Gastrocnemius medialis (tissue), 4 donors: ENCODE measurements around the gene XPNPEP1. TPM values are rescaled to one million over a fixed set of nuclear protein-coding genes. Genes with fewer than 3 reads are reported as not detected.
A peak's percentile ranks its signal among the peaks of the same experiment; 100 is the strongest.

Experiments used
- ATAC-seq, 2 donors: fragments of 150-250 bp; one replicate each; pipeline ENCODE4 v1.9.1; 2016
- DNase-seq, 2 donors: peaks; one replicate each; pipeline ENCODE4 v3.0.0-alpha.2; 2019
- H3K27ac ChIP-seq, 4 donors: fragments of 200-600 bp; sonication (generic); 1 replicate in 1 of 4; 2 replicates in 3 of 4; pipeline ENCODE4 v1.5.1; 2016 to 2018; ENCODE audit warnings: mild to moderate bottlenecking in 2 of 4, moderate library complexity in 1 of 4
- H3K27me3 ChIP-seq, 3 donors: fragments of 200-600 bp; sonication (generic) in 2 of 3; 1 replicate in 1 of 3; 2 replicates in 2 of 3; pipeline versions ENCODE4 v1.5.1 to v1.6.0; 2016 to 2019; ENCODE audit warnings: mild to moderate bottlenecking in 1 of 3, moderate library complexity in 1 of 3
- H3K36me3 ChIP-seq, 2 donors: fragments of 200-600 bp; sonication (generic) in 1 of 2; one replicate each; pipeline ENCODE4 v1.5.1; 2017 to 2018
- H3K4me1 ChIP-seq, 2 donors: fragments of 200-600 bp; sonication (generic) in 1 of 2; one replicate each; pipeline ENCODE4 v1.5.1; 2016 to 2017; ENCODE audit warnings: mild to moderate bottlenecking in 2 of 2
- H3K4me3 ChIP-seq, 4 donors: fragments of 200-600 bp; sonication (generic) in 3 of 4; 1 replicate in 1 of 4; 2 replicates in 3 of 4; pipeline ENCODE4 v1.5.1; 2016 to 2019; ENCODE audit warnings: mild to moderate bottlenecking in 2 of 4
- H3K9me3 ChIP-seq, 3 donors: fragments of 200-600 bp; sonication (generic) in 2 of 3; 1 replicate in 1 of 3; 2 replicates in 2 of 3; pipeline ENCODE4 v1.5.1; 2016 to 2019
- POLR2A ChIP-seq, 2 donors: fragments of 450-650 bp; IDR thresholded peaks; one replicate each; pipeline ENCODE4 v1.6.1; 2017; ENCODE audit warnings: antibody characterized with exemption in 2 of 2, mild to moderate bottlenecking in 2 of 2, moderate library complexity in 2 of 2
- in situ Hi-C, 4 donors: fragments of 200-750 bp; cut with MboI; loops; one replicate each; pipeline versions ENCODE4 v1.15.0 to v1.8.0; 2017; ENCODE audit warnings: low sequenced_read_pairs in 4 of 4
- intact Hi-C: fragments of 100-400 bp; cut with DNase I; formaldehyde crosslinking; loops from one replicate; pipeline ENCODE4 v1.15.1; 2023; ENCODE audit warnings: low total_unique reads
- total RNA-seq, 4 donors: library from RNA; depleted of rRNA; stranded (reverse); fragments of >200 nt; gene quantifications; one replicate each; pipeline versions ENCODE4 v1.1.0 to v1.2.3, GENCODE V29; 2016
- TF ChIP-seq, protein P1 (sequence below), 5 experiments: fragments of 450-650 bp in 3 of 5; fragments of 200-600 bp in 2 of 5; sonication (generic) in 2 of 5; IDR thresholded peaks in 4 of 5; conservative IDR thresholded peaks in 1 of 5; 1 replicate in 4 of 5; 2 replicates in 1 of 5; pipeline ENCODE4 v1.5.1; 2016 to 2019; ENCODE audit warnings: antibody characterized with exemption in 5 of 5, mild to moderate bottlenecking in 3 of 5, moderate library complexity in 3 of 5

XPNPEP1 gene
- total RNA-seq, 4 donors from 2014 or later = 39.9 to 72.3 (median 64.0) TPM

- Histone ChIP-seq H3K27ac (peak overlapping the region; percentile 65 to 73 (median 66)), H3K4me1 (peaks cover 42 to 64% of the 10 kb centered on the region in 2 donors), H3K27me3 (no peaks in the 10 kb centered on the region), H3K4me3 (peak overlapping the region in 2 of 4 donors; percentile 1 to 2), H3K9me3 (no peaks in the 10 kb centered on the region), H3K36me3 (peaks cover 0 to 7% of the 10 kb centered on the region in 2 donors)
- in situ Hi-C loops (no loop called here), intact Hi-C loops (no loop called here)
- DNase-seq (peak; percentile 20 to 41), ATAC-seq (peak; percentile 25 to 27)
- no peak for TF ChIP-seq POLR2A (IDR thresholded peaks at IDR 0.05)
- TF ChIP-seq, protein P1, sequence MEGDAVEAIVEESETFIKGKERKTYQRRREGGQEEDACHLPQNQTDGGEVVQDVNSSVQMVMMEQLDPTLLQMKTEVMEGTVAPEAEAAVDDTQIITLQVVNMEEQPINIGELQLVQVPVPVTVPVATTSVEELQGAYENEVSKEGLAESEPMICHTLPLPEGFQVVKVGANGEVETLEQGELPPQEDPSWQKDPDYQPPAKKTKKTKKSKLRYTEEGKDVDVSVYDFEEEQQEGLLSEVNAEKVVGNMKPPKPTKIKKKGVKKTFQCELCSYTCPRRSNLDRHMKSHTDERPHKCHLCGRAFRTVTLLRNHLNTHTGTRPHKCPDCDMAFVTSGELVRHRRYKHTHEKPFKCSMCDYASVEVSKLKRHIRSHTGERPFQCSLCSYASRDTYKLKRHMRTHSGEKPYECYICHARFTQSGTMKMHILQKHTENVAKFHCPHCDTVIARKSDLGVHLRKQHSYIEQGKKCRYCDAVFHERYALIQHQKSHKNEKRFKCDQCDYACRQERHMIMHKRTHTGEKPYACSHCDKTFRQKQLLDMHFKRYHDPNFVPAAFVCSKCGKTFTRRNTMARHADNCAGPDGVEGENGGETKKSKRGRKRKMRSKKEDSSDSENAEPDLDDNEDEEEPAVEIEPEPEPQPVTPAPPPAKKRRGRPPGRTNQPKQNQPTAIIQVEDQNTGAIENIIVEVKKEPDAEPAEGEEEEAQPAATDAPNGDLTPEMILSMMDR (IDR thresholded peaks at IDR 0.05 in 4 of 5, conservative IDR thresholded peaks at IDR 0.05 in 1 of 5) = no peak
These were observed 20.0 kb downstream of the XPNPEP1 start for GRCh38 chr10:109902992-109903947.

GRCh38 chr10:109899356-109900331 lies 23.7 kb downstream of the XPNPEP1 start:
- peak; percentile 50 to 53 for ATAC-seq
- peak; percentile 38 to 58 for DNase-seq
- Histone ChIP-seq H3K4me3 (no peak overlapping the region), H3K27ac (peak overlapping the region; percentile 66 to 71 (median 68)), H3K4me1 (peaks cover 52 to 83% of the 10 kb centered on the region in 2 donors), H3K9me3 (no peaks in the 10 kb centered on the region), H3K27me3 (no peaks in the 10 kb centered on the region), H3K36me3 (no peaks in the 10 kb centered on the region)
- intact Hi-C loops = loop anchor here (10.0 kb wide), 1 partner anchor 375 kb away; no protein-coding TSS in a partner anchor
- in situ Hi-C loops = loop anchor here (25.0 kb wide), 5 partner anchors 113 to 663 kb away; partner anchors contain the start of genes ADD3 (in 1 of the 4) and SMC3 (in 1 of the 4)
- no peak for TF ChIP-seq POLR2A (IDR thresholded peaks at IDR 0.05)
- TF ChIP-seq, protein P1 (IDR thresholded peaks at IDR 0.05 in 4 of 5, conservative IDR thresholded peaks at IDR 0.05 in 1 of 5) = no peak

DNA sequence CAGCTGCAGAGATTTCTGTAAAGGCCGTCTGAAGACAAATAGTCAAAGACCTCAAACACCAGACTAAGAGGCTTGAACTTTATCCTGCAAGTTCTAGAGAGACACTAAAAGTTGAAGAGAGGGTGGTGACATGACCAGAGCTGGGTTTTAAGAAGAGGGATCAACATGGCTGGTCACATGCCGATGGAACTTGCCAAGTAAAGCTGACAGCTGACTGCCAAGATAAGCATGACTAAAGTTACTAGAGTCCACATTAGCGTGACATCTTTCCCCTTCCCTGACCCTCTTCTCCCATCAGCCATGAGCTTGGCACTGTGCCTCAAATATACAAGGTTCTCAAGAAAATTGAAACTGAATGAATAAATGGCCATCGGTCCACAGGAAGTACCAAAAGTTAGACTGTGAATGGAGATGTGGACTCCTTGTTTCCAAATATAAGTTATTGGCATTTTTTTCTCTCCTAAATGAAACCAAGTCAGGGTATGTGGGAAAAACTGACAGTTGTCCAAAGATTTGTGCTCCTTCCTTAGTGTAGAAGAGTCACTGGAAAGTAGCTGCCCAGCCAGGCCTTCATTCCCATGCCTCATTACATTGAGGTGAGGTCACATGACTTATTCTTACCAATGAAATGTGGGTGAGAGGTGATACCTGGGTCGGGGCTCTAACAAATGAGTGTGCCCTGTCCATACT lies 24.5 kb downstream of the XPNPEP1 start:
- H3K9me3 ChIP-seq = no peaks in the 10 kb centered on the region
- peak; percentile 43 to 70 for DNase-seq
- peak; percentile 49 to 53 for ATAC-seq
- TF ChIP-seq, protein P1 (IDR thresholded peaks at IDR 0.05 in 4 of 5, conservative IDR thresholded peaks at IDR 0.05 in 1 of 5) = no peak
- TF ChIP-seq POLR2A (IDR thresholded peaks at IDR 0.05) = no peak
- in situ Hi-C loops = loop anchor here (25.0 kb wide), 5 partner anchors 113 to 663 kb away; partner anchors contain the start of genes ADD3 (in 1 of the 4) and SMC3 (in 1 of the 4)
- peaks cover 52 to 81% of the 10 kb centered on the region in 2 donors for H3K4me1 ChIP-seq
- H3K27me3 ChIP-seq = no peaks in the 10 kb centered on the region
- H3K27ac ChIP-seq = peak overlapping the region; percentile 60 to 71 (median 68)
- intact Hi-C loops = loop anchor here (10.0 kb wide), 1 partner anchor 376 kb away; no protein-coding TSS in a partner anchor
- no peak overlapping the region for H3K4me3 ChIP-seq
- H3K36me3 ChIP-seq = no peaks in the 10 kb centered on the region
